ENCODE results near the gene CTLA4.

- TF ChIP-seq CTCF (IDR thresholded peaks at IDR 0.05) = no peak
- TF ChIP-seq ZFX (IDR thresholded peaks at IDR 0.05; ENCODE audit: borderline replicate concordance) = no peak
Observed at GRCh38 chr2:203870941-203871340, 3.4 kb downstream of the CTLA4 start.
